ENCODE data around the gene SCAPER. TPM values are rescaled to one million over a fixed set of nuclear protein-coding genes. Genes with fewer than 3 reads are reported as not detected.

Gene SCAPER
- polyA plus RNA-seq, 1 donor from 2014 or later, result 77.1 TPM

- H3K4me2 ChIP-seq (ENCODE audit: low read length), result no peak overlapping the region
- no peaks in the 10 kb centered on the region for H3K79me2 ChIP-seq (replicated peaks; ENCODE audit: insufficient read depth, low read length)
- peaks cover 4% of the 10 kb centered on the region for H3K9me3 ChIP-seq (ENCODE audit: low read length)
- no peak overlapping the region for H3K27ac ChIP-seq (ENCODE audit: low read length)
- no peaks in the 10 kb centered on the region for H3K36me3 ChIP-seq (ENCODE audit: insufficient read depth, low read length)
- H2AFZ ChIP-seq (ENCODE audit: low read depth, low read length), result no peak overlapping the region
- H4K20me1 ChIP-seq (ENCODE audit: insufficient read depth), result no peaks in the 10 kb centered on the region
- H3K4me3 ChIP-seq (ENCODE audit: low read length), result no peak overlapping the region
- H3K9ac ChIP-seq (ENCODE audit: low read length), result no peak overlapping the region
- TF ChIP-seq MXI1 (conservative IDR thresholded peaks at IDR 0.05; ENCODE audit: poor library complexity, severe bottlenecking) (no peak), POLR2AphosphoS5 (IDR thresholded peaks at IDR 0.05) (no peak), CTCF (IDR thresholded peaks at IDR 0.05; ENCODE audit: poor library complexity, severe bottlenecking) (no peak), TAF1 (IDR thresholded peaks at IDR 0.05; ENCODE audit: low read depth) (no peak), EZH2 (IDR thresholded peaks at IDR 0.05; ENCODE audit: borderline replicate concordance, insufficient read depth, low read length, poor library complexity, severe bottlenecking) (no peak), SMC3 (conservative IDR thresholded peaks at IDR 0.05; ENCODE audit: poor library complexity) (no peak), EP300 (conservative IDR thresholded peaks at IDR 0.05; ENCODE audit: poor library complexity, severe bottlenecking) (no peak), RAD21 (conservative IDR thresholded peaks at IDR 0.05) (no peak)
- peaks cover 54% of the 10 kb centered on the region for H3K27me3 ChIP-seq (ENCODE audit: insufficient read depth, low read depth, low read length)
- no peaks in the 10 kb centered on the region for H3K9me2 ChIP-seq (ENCODE audit: insufficient read depth, low read length)
- no peaks in the 10 kb centered on the region for H3F3A ChIP-seq (ENCODE audit: insufficient read depth, low read length, poor library complexity, severe bottlenecking)
These were observed 572.3 kb downstream of the SCAPER start for GRCh38 chr15:76332796-76333195.

- no peak overlapping the region for H2AFZ ChIP-seq (ENCODE audit: low read depth, low read length)
These were observed 575.0 kb downstream of the SCAPER start for GRCh38 chr15:76330080-76330680.

More at GRCh38 chr15:76330080-76330680, 575.0 kb downstream of the SCAPER start:
- Histone ChIP-seq H3K9me2 (ENCODE audit: insufficient read depth, low read length) (no peaks in the 10 kb centered on the region), H3K9me3 (ENCODE audit: low read length) (peaks cover 2% of the 10 kb centered on the region), H3K36me3 (ENCODE audit: insufficient read depth, low read length) (no peaks in the 10 kb centered on the region), H3K9ac (ENCODE audit: low read length) (no peak overlapping the region), H3K4me2 (ENCODE audit: low read length) (no peak overlapping the region), H3K27ac (ENCODE audit: low read length) (no peak overlapping the region), H4K20me1 (ENCODE audit: insufficient read depth) (no peaks in the 10 kb centered on the region), H3K79me2 (replicated peaks; ENCODE audit: insufficient read depth, low read length) (no peaks in the 10 kb centered on the region), H3K27me3 (ENCODE audit: insufficient read depth, low read depth, low read length) (peaks cover 27% of the 10 kb centered on the region), H3K4me3 (ENCODE audit: low read length) (no peak overlapping the region), H3F3A (ENCODE audit: insufficient read depth, low read length, poor library complexity, severe bottlenecking) (no peaks in the 10 kb centered on the region)
- no peak for TF ChIP-seq CTCF (IDR thresholded peaks at IDR 0.05; ENCODE audit: poor library complexity, severe bottlenecking)
- TF ChIP-seq MXI1 (conservative IDR thresholded peaks at IDR 0.05; ENCODE audit: poor library complexity, severe bottlenecking), result no peak
- TF ChIP-seq POLR2AphosphoS5 (IDR thresholded peaks at IDR 0.05), result no peak
- no peak for TF ChIP-seq TAF1 (IDR thresholded peaks at IDR 0.05; ENCODE audit: low read depth)
- no peak for TF ChIP-seq EZH2 (IDR thresholded peaks at IDR 0.05; ENCODE audit: borderline replicate concordance, insufficient read depth, low read length, poor library complexity, severe bottlenecking)
- TF ChIP-seq REST (IDR thresholded peaks at IDR 0.05; ENCODE audit: borderline replicate concordance), result no peak
- no peak for TF ChIP-seq RAD21 (conservative IDR thresholded peaks at IDR 0.05)
- no peak for TF ChIP-seq SMC3 (conservative IDR thresholded peaks at IDR 0.05; ENCODE audit: poor library complexity)
- TF ChIP-seq EP300 (conservative IDR thresholded peaks at IDR 0.05; ENCODE audit: poor library complexity, severe bottlenecking), result no peak
